NCI-H146 treated with DMSO at 0.1 percent for 48 hours (cell line): Measurements from ENCODE around the gene ST6GALNAC6.
"Not testable (repeated sequence)": the region's sequence is repeated elsewhere in the genome, so short reads cannot be mapped to it uniquely, and the experiment has no call there.

ENCODE experiments used
- DNase-seq: peaks from one replicate; lab custom pipeline; 2025; ENCODE audit not compliant: unreplicated experiment; lab: John Stamatoyannopoulos, UW

Gene ST6GALNAC6

DNA sequence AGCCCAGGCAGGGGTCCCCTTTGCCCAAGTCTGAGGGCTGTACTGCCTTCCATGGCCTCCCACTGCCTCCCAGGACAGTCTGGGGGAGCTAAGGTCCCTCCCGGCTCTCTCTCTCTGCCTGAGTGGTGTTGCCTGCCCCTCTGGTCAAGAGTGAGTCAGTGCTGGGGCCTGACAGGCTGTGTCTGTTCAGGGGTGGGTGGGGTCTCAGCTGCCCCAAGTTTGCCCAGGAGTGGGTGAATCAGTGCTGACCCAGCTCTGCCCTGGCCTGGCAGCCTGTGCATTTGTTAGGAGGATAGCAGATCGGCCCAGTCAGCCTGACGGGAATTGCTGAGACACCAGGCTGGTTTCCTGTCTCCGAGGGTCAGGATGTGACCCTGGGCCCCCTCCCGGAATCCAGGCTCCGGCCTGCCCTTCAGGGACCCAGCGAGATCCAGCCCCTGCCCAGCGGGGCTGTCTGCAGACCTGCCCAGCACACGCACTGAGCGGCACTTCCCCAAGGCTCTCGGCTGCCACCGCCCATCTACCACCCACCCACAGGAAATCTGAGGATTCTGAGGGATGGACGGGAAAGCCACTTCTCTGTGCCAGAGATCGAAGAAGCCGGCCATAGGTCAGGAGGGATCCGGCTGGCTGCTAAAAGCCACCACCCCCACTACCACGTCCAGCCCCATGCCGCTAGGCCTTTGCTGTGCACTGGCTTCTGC is 60.9 kb downstream of the ST6GALNAC6 start:
- DNase-seq, result no peak

DNA sequence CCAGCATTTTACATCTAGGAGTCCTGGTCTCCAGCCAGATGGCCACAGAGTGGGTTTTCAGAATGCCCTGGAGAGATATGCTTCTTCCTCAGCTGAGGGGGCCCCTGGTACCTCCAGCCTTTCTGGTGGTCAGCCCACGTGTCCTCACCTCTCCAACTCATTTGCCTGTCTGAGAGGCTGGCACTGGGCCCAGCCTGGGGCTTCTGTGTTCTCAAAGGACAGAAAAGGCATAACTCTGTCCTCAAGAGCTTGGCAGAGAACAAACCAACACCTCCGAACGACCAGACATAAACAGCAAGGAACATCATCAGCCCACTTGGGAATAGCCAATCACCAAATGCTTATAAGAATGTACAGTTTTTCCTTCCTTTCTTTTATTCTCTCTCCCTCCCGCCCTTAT is 62.1 kb downstream of the ST6GALNAC6 start:
- no peak for DNase-seq

DNA sequence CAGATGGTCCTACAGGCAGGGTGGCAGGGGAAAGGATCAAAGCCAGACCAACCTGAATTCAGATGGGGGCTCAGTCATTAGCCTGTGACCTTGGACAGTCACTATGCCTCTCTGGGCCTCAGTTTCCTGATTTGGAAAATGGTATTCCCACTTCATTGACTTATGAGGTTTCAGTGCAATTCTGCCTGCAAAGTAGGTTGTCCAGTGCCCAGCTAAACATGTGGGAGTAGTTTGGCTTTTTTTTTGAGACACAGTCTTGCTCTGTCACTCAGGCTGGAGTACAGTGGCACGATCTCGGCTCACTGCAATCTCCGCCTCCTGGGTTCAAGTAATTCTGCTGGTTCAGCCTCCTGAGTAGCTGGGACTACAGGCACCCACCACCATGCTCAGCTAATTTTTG is 62.8 kb downstream of the ST6GALNAC6 start:
- DNase-seq, result not testable (repeated sequence)

DNA sequence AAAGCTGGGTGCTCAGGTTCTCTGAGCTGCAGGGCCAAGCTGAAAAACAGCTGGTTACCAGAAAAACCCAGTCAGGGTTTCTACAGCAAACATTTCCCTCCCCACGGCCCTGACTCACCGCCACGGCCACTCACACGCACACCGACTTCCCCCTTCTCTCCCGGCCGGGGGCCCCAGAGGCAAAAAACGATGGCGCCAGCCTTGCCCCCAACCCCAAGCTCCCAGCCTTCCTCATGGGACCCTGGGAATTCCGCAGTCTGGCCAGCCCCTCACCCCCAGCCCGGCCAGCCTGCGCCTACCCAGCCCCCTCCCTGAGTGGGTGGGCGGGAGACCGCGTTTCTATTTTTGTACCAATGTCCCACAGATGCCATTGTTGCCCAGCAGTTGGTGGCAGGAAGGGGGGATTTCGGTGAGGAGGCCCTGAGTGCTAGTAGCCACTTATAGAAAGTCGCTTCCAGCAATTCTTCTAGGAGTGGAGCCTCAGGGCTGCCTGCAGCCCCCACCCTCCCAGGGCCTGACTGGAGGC is 63.3 kb downstream of the ST6GALNAC6 start:
- DNase-seq, result no peak
